ENCODE data around the gene ZNF174. TPM values are rescaled to one million over a fixed set of nuclear protein-coding genes. Genes with fewer than 3 reads are reported as not detected.

ZNF174 gene
- total RNA-seq, 2 donors from 2014 or later: 5.4 to 16.8 TPM

DNA sequence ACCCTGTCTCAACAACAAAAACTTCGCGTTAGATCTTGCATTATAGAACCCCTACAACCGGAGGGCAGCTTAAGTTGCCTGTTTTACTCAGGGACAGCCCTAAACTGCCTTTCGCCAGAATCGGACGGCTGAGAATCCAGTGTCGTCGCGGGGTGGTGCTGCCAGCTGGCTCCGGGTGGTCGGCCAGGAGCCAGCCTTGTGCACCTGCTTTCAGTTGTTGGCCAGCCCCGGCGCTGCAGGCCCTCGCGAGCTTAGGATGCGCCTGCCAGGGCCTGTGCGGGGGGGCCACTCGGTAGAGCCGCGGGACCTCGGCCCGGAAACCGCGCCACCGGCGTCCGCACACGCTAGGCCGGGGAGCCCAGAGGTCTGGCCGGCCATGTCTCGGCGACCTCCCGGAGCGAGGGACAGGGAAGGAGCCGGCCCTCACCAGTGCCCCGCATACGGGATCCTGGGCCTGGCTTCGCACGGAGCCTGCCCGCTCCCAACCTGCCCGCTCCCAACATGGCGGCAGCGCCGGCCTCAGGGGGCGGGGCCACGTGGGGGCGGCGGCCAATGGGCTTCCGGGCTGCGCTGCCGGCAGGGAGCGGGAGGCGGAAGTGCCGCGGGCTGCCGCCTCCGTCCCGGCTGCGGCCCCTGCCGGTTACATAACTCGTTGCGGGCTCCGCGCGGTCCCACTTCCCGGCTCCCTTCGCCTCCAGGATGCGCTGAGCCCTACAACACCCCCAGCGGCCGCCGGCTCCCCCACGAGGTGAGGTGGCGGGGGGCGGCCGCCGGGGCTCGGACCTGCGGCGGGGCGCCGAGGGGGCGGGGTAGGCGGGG is 56.6 kb downstream of the ZNF174 start:
- Histone ChIP-seq H3K27ac (peak overlapping the region; percentile 93 to 96), H3K9me3 (no peaks in the 10 kb centered on the region), H3K27me3 (replicated peaks; ENCODE audit: insufficient read depth) (no peaks in the 10 kb centered on the region), H3K4me1 (ENCODE audit: control insufficient read depth in 1 of 2, low read depth in 2 of 2) (peaks cover 13 to 58% of the 10 kb centered on the region in 2 donors), H3K4me3 (peak overlapping the region; percentile 82), H3K36me3 (no peaks in the 10 kb centered on the region)
- peak; percentile 48 for TF ChIP-seq CTCF (IDR thresholded peaks at IDR 0.05)
- ATAC-seq (ENCODE audit: insufficient number of reproducible peaks, low FRiP score, low read depth) (peak; percentile 88), DNase-seq (ENCODE audit: low spot score) (peak; percentile 15)

DNA sequence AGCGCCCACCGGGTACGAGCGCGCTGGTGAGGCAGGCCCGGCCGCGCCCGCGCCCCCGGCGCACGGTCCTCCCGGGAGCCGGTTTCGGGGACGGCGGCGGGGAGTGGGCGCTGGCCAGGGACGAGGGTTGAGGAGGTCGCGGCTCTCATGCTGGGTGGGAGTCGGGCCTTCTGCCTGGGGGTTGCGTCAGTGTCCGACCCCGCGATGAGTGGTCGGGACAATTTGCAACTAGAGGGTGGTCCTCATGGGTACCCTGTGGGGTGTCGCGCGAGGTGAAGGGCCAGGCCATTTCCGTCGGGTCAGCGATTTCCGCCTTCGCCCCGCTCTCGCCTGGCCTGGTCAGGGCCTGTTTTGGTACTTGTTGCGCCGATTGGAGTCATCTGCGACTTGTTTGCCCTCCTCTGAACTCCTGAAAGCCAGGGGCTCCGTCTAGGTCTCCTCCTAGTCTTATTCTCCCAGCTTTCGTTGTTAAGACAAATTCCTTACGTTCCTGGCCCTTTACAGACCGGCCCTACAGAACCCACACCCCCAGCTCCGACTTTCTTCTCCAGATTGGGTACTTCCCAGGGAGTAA is 57.4 kb downstream of the ZNF174 start:
- H3K27me3 ChIP-seq (replicated peaks; ENCODE audit: insufficient read depth): no peaks in the 10 kb centered on the region
- H3K4me1 ChIP-seq (ENCODE audit: control insufficient read depth in 1 of 2, low read depth in 2 of 2): peaks cover 13 to 58% of the 10 kb centered on the region in 2 donors
- peak overlapping the region; percentile 82 for H3K4me3 ChIP-seq
- no peaks in the 10 kb centered on the region for H3K9me3 ChIP-seq
- peak overlapping the region; percentile 93 to 96 for H3K27ac ChIP-seq
- no peak for ATAC-seq (ENCODE audit: insufficient number of reproducible peaks, low FRiP score, low read depth)
- no peak for DNase-seq (ENCODE audit: low spot score)
- H3K36me3 ChIP-seq: no peaks in the 10 kb centered on the region
- no peak for TF ChIP-seq CTCF (IDR thresholded peaks at IDR 0.05)

DNA sequence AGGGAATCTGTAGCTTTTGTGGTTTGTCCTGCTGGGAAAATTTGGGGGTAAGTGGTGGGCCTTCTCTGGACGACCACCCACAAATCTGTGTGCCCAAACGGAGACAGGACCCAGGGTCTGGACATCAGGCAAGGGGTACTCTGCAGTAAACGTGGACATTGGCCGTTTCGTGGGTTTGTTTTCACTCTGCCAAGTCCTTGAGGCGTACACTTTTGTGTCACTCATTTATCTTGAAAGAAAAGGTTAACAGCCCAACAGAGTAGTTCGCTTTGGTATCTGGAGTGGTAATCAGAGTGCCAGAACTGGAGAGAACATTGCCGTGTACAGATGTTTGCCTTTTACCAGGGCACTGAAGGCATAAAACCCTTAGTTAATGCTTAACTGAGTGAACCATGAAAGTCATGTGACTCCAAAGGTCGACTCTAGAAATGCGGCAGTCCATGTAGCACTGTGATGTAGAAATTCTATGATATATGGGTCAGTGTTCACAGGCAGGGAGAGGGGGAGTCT is 57.9 kb downstream of the ZNF174 start:
- H3K27ac ChIP-seq: peak overlapping the region; percentile 93 to 96
- no peaks in the 10 kb centered on the region for H3K27me3 ChIP-seq (replicated peaks; ENCODE audit: insufficient read depth)
- H3K4me1 ChIP-seq (ENCODE audit: control insufficient read depth in 1 of 2, low read depth in 2 of 2): peaks cover 13 to 58% of the 10 kb centered on the region in 2 donors
- DNase-seq (ENCODE audit: low spot score) (no peak), ATAC-seq (ENCODE audit: insufficient number of reproducible peaks, low FRiP score, low read depth) (no peak)
- no peak for TF ChIP-seq CTCF (IDR thresholded peaks at IDR 0.05)
- H3K4me3 ChIP-seq: peak overlapping the region; percentile 82
- no peaks in the 10 kb centered on the region for H3K9me3 ChIP-seq
- H3K36me3 ChIP-seq: no peaks in the 10 kb centered on the region

Other genes with a start within 250 kb of the ZNF174 start
- not detected for gene OR1F1, start 213.0 kb upstream of the ZNF174 start, total RNA-seq
- gene ZNF200, start 166.1 kb upstream of the ZNF174 start, total RNA-seq: 10 to 100 TPM in 1 of 2 donors, 1 to 10 TPM in 1; 1.2 to 11.1 TPM
- 1 to 10 TPM; 3.5 to 6.1 TPM for gene MEFV, start 144.6 kb upstream of the ZNF174 start, total RNA-seq
- 10 to 100 TPM; 41.4 to 59.5 TPM for gene ZNF263, start 117.7 kb upstream of the ZNF174 start, total RNA-seq
- gene TIGD7, start 95.8 kb upstream of the ZNF174 start, total RNA-seq: 1 to 10 TPM; 2.3 to 5.1 TPM
- gene ZNF75A, start 95.7 kb upstream of the ZNF174 start, total RNA-seq: 10 to 100 TPM; 11.5 to 41.6 TPM
- not detected for gene OR2C1, start 45.3 kb upstream of the ZNF174 start, total RNA-seq
- gene ZSCAN32, start 211 bp upstream of the ZNF174 start, total RNA-seq: 10 to 100 TPM; 12.5 to 15.0 TPM
- gene ZNF597, start 42.3 kb downstream of the ZNF174 start, total RNA-seq: 1 to 10 TPM; 2.3 to 6.2 TPM
- gene NAA60, start 42.5 kb downstream of the ZNF174 start, total RNA-seq: 10 to 100 TPM; 25.2 to 40.6 TPM
- gene C16orf90, start 94.3 kb downstream of the ZNF174 start, total RNA-seq: not detected
- gene CLUAP1, start 99.8 kb downstream of the ZNF174 start, total RNA-seq: 10 to 100 TPM; 23.4 to 25.0 TPM
- gene NLRC3, start 176.2 kb downstream of the ZNF174 start, total RNA-seq: 1 to 10 TPM; 2.5 to 3.7 TPM
- 1 to 10 TPM; 6.9 to 7.8 TPM for gene SLX4, start 210.4 kb downstream of the ZNF174 start, total RNA-seq